Astrocyte (in vitro differentiated cells and primary cell): ENCODE results near the gene ARHGAP24.
"Not testable (repeated sequence)": the region's sequence is repeated elsewhere in the genome, so short reads cannot be mapped to it uniquely, and the experiment has no call there.

Experiments
- EZH2 ChIP-seq: IDR thresholded peaks from 2 replicates; pipeline ENCODE4 v1.6.1; 2012; ENCODE audit warnings: mild to moderate bottlenecking, low read length, inconsistent platforms; ENCODE audit not compliant: insufficient read depth
- TF ChIP-seq, protein P1 (sequence below): IDR thresholded peaks from 2 replicates; pipeline ENCODE4 v1.5.1; 2011; ENCODE audit warnings: low read depth, mild to moderate bottlenecking, inconsistent platforms, low read length, moderate library complexity; ENCODE audit not compliant: insufficient read depth

DNA sequence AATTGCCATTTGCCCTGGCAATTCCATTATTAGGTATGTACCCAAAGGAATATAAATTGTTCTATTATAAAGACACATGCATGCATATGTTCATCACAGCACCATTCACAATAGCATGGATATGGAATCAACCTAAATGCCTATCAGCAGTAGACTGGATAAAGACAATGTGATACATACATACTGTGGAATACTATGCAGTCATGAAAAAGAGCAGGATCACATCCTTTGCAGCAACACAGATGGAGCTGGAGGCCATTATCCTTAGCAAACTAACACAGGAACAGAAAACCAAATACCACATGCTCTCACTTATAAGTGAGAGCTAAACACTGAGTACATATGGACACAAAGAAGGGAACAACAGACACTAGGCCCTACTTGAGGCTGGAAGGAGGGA is 345.2 kb downstream of the ARHGAP24 start:
- TF ChIP-seq, protein P1, sequence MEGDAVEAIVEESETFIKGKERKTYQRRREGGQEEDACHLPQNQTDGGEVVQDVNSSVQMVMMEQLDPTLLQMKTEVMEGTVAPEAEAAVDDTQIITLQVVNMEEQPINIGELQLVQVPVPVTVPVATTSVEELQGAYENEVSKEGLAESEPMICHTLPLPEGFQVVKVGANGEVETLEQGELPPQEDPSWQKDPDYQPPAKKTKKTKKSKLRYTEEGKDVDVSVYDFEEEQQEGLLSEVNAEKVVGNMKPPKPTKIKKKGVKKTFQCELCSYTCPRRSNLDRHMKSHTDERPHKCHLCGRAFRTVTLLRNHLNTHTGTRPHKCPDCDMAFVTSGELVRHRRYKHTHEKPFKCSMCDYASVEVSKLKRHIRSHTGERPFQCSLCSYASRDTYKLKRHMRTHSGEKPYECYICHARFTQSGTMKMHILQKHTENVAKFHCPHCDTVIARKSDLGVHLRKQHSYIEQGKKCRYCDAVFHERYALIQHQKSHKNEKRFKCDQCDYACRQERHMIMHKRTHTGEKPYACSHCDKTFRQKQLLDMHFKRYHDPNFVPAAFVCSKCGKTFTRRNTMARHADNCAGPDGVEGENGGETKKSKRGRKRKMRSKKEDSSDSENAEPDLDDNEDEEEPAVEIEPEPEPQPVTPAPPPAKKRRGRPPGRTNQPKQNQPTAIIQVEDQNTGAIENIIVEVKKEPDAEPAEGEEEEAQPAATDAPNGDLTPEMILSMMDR: not testable (repeated sequence)
- TF ChIP-seq EZH2: not testable (repeated sequence)
